Ectodermal cell (in vitro differentiated cells): ENCODE results near the gene DTX3.

Experiments
- H3K27ac ChIP-seq: 2 replicates; pipeline ENCODE4 v1.7.0; 2013; ENCODE audit warnings: mild to moderate bottlenecking, low read depth, low read length; ENCODE audit not compliant: insufficient read depth, poor library complexity, severe bottlenecking
- H3K27me3 ChIP-seq: 2 replicates; pipeline ENCODE4 v1.7.0; 2013; ENCODE audit warnings: mild to moderate bottlenecking, low read length; ENCODE audit not compliant: insufficient read depth, control insufficient read depth, poor library complexity, severe bottlenecking
- H3K36me3 ChIP-seq: one replicate; pipeline ENCODE4 v1.7.0; 2013; ENCODE audit warnings: low read length; ENCODE audit not compliant: control insufficient read depth, insufficient read depth
- H3K4me1 ChIP-seq: one replicate; pipeline ENCODE4 v1.7.0; 2013; ENCODE audit warnings: low read length; ENCODE audit not compliant: control insufficient read depth, insufficient read depth
- H3K4me3 ChIP-seq: 2 replicates; pipeline ENCODE4 v1.7.0; 2013; ENCODE audit warnings: low read depth, low read length, control low read depth; ENCODE audit not compliant: insufficient read depth
- H3K9me3 ChIP-seq: 2 replicates; pipeline ENCODE4 v1.7.0; 2013; ENCODE audit warnings: mild to moderate bottlenecking, low read length, moderate library complexity; ENCODE audit not compliant: control insufficient read depth
- WGBS, 2 experiments: methylation state at CpG; one replicate each; pipeline ENCODE4 v1.1.7; 2013; ENCODE audit warnings: missing lambda C conversion rate in 2 of 2; 5-methylcytosine and 5-hydroxymethylcytosine counted together

The DTX3 gene

GRCh38 chr12:57571926-57572762 lies 32.5 kb upstream of the DTX3 start:
- 96 to 97% methylated on average over 12 of the region's 12 CpGs for WGBS, 2 experiments
- no peaks in the 10 kb centered on the region for H3K27me3 ChIP-seq
- no peaks in the 10 kb centered on the region for H3K9me3 ChIP-seq
- H3K27ac ChIP-seq = no peak overlapping the region
- H3K4me3 ChIP-seq = no peak overlapping the region
- H3K36me3 ChIP-seq = peaks cover 30% of the 10 kb centered on the region
- H3K4me1 ChIP-seq = no peaks in the 10 kb centered on the region

- Histone ChIP-seq H3K9me3 (no peaks in the 10 kb centered on the region), H3K27ac (no peak overlapping the region), H3K4me3 (no peak overlapping the region), H3K27me3 (no peaks in the 10 kb centered on the region), H3K36me3 (peaks cover 33% of the 10 kb centered on the region), H3K4me1 (no peaks in the 10 kb centered on the region)
- 93% methylated on average over 10 of the region's 10 CpGs for WGBS, 2 experiments
These were observed 29.8 kb upstream of the DTX3 start for GRCh38 chr12:57574795-57575194.

GRCh38 chr12:57575771-57576612 lies 28.6 kb upstream of the DTX3 start:
- 93 to 97% methylated on average over 12 of the region's 12 CpGs for WGBS, 2 experiments
- H3K27ac ChIP-seq = no peak overlapping the region
- peaks cover 37% of the 10 kb centered on the region for H3K36me3 ChIP-seq

GRCh38 chr12:57576613-57577160 lies 27.9 kb upstream of the DTX3 start:
- H3K9me3 ChIP-seq = no peaks in the 10 kb centered on the region
- no peak overlapping the region for H3K4me3 ChIP-seq
- H3K27ac ChIP-seq = no peak overlapping the region
- 91 to 96% methylated on average over 9 of the region's 9 CpGs for WGBS, 2 experiments
- H3K36me3 ChIP-seq = peaks cover 37% of the 10 kb centered on the region
- H3K4me1 ChIP-seq = no peaks in the 10 kb centered on the region
- H3K27me3 ChIP-seq = no peaks in the 10 kb centered on the region

More at GRCh38 chr12:57575771-57576612, 28.6 kb upstream of the DTX3 start:
- no peak overlapping the region for H3K4me3 ChIP-seq
- H3K27me3 ChIP-seq = no peaks in the 10 kb centered on the region
- no peaks in the 10 kb centered on the region for H3K9me3 ChIP-seq
- H3K4me1 ChIP-seq = no peaks in the 10 kb centered on the region

GRCh38 chr12:57577981-57578758 lies 26.5 kb upstream of the DTX3 start:
- 95% methylated on average over 12 of the region's 12 CpGs for WGBS, 2 experiments
- Histone ChIP-seq H3K4me1 (no peaks in the 10 kb centered on the region), H3K27me3 (no peaks in the 10 kb centered on the region), H3K4me3 (no peak overlapping the region), H3K9me3 (no peaks in the 10 kb centered on the region), H3K27ac (no peak overlapping the region), H3K36me3 (peaks cover 27% of the 10 kb centered on the region)

- 91 to 92% methylated on average over 2 of the region's 2 CpGs for WGBS, 2 experiments
- H3K27ac ChIP-seq = no peak overlapping the region
- no peak overlapping the region for H3K4me3 ChIP-seq
- H3K9me3 ChIP-seq = no peaks in the 10 kb centered on the region
- no peaks in the 10 kb centered on the region for H3K4me1 ChIP-seq
- H3K27me3 ChIP-seq = no peaks in the 10 kb centered on the region
- H3K36me3 ChIP-seq = peaks cover 27% of the 10 kb centered on the region
These were observed 25.6 kb upstream of the DTX3 start for GRCh38 chr12:57579011-57579410.

GRCh38 chr12:57579677-57580465 lies 24.8 kb upstream of the DTX3 start:
- Histone ChIP-seq H3K4me3 (no peak overlapping the region), H3K27ac (no peak overlapping the region), H3K27me3 (no peaks in the 10 kb centered on the region), H3K9me3 (no peaks in the 10 kb centered on the region), H3K4me1 (no peaks in the 10 kb centered on the region), H3K36me3 (peaks cover 23% of the 10 kb centered on the region)
- 89 to 94% methylated on average over 8 of the region's 8 CpGs for WGBS, 2 experiments

- 91 to 93% methylated on average over 4 of the region's 4 CpGs for WGBS, 2 experiments
- no peak overlapping the region for H3K4me3 ChIP-seq
- peaks cover 21% of the 10 kb centered on the region for H3K36me3 ChIP-seq
- no peaks in the 10 kb centered on the region for H3K4me1 ChIP-seq
- H3K9me3 ChIP-seq = no peaks in the 10 kb centered on the region
- no peaks in the 10 kb centered on the region for H3K27me3 ChIP-seq
- H3K27ac ChIP-seq = no peak overlapping the region
These were observed 24.2 kb upstream of the DTX3 start for GRCh38 chr12:57580466-57580795.

GRCh38 chr12:57581802-57582201 lies 22.8 kb upstream of the DTX3 start:
- H3K27ac ChIP-seq = no peak overlapping the region
- H3K36me3 ChIP-seq = peaks cover 8% of the 10 kb centered on the region
- no peak overlapping the region for H3K4me3 ChIP-seq
- no peaks in the 10 kb centered on the region for H3K4me1 ChIP-seq
- 93 to 97% methylated on average over 1 of the region's 1 CpG for WGBS, 2 experiments
- H3K27me3 ChIP-seq = no peaks in the 10 kb centered on the region
- H3K9me3 ChIP-seq = no peaks in the 10 kb centered on the region
